T-helper 2 cell (primary cell): ENCODE results near the gene TMEM141.
A peak's percentile ranks its signal among the peaks of the same experiment; 100 is the strongest.
"Not testable (repeated sequence)": the region's sequence is repeated elsewhere in the genome, so short reads cannot be mapped to it uniquely, and the experiment has no call there.

Experiments used
- DNase-seq, 5 experiments: peaks; one replicate each; pipeline versions ENCODE4 v3.0.0 to v3.0.0-alpha.2; 2012 to 2022

TMEM141 gene

GRCh38 chr9:136773386-136774044 lies 17.6 kb upstream of the TMEM141 start:
- peak in 1 of 5 experiments; percentile 27 for DNase-seq

DNA sequence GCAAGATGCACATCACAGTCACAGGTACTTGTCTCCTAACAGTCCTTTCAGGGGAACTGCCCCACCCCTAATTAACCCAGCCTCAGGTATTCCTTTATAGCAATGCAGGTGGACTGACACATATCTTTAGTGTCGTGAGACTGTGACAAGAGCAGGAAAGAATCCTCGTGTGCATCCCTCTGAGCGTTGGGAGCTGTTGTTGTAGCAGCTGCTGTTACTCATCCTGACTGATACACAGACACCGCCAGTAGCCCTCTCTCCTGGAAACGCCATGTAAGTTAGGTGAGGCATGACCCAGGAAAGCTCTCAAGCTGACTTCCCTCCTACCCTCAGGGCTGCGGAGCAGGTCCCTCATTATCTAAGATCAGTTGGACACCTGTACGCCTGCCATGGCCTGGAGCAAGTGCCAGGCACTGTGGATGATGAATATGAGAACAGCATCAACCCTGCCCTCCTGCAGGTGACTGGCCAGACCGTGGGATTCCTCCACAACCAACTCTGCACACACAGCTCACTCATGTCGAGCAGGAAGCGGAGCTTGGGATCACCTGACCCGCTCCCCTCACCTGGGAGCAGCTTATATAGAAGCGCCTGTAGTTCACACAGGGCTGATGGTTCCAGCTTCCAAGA lies 16.6 kb upstream of the TMEM141 start:
- DNase-seq: no peak

GRCh38 chr9:136775191-136775590 lies 16.0 kb upstream of the TMEM141 start:
- no peak for DNase-seq

DNA sequence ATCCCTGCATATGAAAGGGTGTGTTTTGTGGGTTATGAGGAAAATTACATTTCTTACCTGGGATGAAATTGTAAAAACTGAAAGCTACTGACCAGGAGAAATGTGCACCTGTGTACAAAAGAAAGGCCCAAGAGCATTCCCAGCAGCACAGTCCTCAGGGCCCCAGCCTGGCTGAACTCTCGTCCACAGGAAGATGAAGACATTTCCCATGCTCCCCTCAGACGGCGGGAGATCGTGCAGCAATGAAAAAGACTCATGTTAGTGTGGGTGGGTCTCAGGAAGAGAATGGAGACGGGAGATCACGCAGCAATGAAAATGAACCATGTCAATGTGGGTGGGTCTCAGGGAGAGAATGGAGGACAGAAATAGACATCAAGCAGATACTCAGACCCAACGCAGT lies 14.2 kb upstream of the TMEM141 start:
- DNase-seq: no peak

- no peak for DNase-seq
Measured at GRCh38 chr9:136777359-136777758, 13.8 kb upstream of the TMEM141 start.

- DNase-seq: no peak
Measured at GRCh38 chr9:136779808-136780207, 11.3 kb upstream of the TMEM141 start.

DNA sequence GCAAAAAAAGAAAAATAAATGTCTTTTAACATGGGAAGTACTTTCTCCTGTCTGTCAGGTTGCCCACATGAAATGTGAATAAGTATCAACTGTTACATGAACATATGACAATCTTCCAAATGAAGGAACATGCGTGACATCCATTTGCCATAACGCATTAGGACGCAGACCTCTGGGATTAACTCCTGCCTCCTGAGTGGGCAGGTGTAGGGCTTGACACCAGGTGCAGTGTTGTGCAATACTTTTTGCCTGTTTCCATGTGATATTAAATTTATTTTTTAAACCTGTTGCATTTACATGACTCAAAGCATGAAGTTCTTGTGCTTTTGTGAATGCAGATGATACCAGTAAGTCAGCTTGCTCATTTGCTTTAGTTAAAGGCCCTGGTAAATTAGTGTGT lies 8.7 kb upstream of the TMEM141 start:
- no peak for DNase-seq

GRCh38 chr9:136784249-136784996 lies 6.7 kb upstream of the TMEM141 start:
- DNase-seq: no peak

DNA sequence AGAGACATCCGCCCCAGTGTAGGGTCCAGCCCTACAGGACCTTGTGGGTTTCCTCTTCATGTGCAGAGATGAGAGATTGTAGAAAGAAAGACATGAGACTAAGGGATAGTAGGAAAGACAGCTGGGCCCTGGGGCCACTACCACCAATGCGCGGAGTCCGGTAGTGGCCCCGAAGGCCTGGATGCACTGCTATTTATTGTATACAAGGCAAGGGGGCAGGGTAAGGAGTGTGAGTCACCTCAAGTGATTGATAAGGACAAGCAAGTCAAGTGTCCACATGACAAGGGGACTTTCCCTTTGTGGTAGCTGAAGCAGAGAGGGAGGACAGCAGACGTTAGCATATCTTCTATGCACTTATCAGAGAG lies 6.2 kb upstream of the TMEM141 start:
- DNase-seq: peak in 2 of 5 experiments; percentile 33 to 88

GRCh38 chr9:136785565-136786355 lies 5.4 kb upstream of the TMEM141 start:
- DNase-seq: not testable (repeated sequence)

DNA sequence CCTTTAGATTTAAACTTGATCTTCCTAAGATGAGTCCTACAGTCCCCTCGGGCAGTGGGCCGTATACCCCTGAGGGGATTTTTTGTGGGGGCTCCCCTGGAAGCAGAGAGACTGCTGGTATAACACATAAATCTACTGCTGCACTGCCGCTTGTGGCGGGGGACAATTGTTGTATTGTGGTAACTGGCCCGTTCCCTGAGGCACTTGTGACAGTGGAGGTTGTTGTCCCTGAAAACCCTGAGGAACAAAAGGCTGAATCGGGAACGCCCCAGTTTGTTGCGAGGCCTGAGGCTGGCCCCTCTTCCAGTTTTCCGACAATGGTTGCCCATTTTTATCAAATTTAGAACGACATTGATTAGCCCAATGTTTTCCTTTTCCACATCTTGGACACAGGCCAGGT lies 4.7 kb upstream of the TMEM141 start:
- no peak for DNase-seq

GRCh38 chr9:136786983-136787382 lies 4.2 kb upstream of the TMEM141 start:
- DNase-seq: not testable (repeated sequence)

- DNase-seq: peak in 4 of 5 experiments; percentile 42 to 72 (median 56)
Measured at GRCh38 chr9:136787690-136788400, 3.3 kb upstream of the TMEM141 start.

DNA sequence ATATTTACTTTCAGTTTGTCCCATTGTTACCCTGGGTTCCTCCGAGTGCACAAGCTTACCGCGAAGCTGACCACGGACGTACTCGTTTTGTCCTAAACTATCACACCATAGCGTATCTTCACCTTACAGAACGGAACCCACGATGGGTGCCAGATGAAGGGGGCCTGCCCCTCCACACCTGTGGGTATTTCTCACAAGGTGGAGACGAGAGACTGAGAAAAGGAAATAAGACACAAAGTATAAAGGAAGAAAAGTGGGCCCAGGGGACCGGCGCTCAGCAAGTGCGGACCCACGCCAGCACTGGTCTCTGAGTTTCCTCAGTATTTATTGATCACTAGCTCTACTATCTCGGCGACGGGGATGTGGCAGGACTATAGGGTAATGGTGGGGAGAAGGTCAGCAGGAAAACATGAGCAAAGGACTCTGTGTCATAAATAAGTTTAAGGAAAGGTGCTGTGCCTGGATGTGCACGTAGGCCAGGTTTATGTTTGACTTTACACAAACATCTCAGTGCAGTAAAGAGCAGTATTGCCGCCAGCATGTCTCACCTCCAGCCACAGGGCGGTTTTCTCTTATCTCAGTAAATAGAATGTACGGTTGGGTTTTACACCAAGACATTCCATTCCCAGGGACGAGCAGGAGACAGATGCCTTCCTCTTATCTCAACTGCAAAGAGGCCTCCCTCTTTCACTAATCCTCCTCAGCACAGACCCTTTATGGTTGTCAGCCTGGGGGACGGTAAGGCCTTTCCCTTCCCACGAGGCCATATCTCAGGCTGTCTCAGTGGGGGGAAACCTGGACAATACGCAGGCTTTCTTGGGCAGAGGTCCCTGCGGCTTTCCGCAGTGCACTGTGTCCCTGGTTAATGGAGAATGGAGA lies 2.3 kb upstream of the TMEM141 start:
- not testable (repeated sequence) for DNase-seq

- no peak for DNase-seq
Measured at GRCh38 chr9:136789523-136789937, 1.6 kb upstream of the TMEM141 start.

DNA sequence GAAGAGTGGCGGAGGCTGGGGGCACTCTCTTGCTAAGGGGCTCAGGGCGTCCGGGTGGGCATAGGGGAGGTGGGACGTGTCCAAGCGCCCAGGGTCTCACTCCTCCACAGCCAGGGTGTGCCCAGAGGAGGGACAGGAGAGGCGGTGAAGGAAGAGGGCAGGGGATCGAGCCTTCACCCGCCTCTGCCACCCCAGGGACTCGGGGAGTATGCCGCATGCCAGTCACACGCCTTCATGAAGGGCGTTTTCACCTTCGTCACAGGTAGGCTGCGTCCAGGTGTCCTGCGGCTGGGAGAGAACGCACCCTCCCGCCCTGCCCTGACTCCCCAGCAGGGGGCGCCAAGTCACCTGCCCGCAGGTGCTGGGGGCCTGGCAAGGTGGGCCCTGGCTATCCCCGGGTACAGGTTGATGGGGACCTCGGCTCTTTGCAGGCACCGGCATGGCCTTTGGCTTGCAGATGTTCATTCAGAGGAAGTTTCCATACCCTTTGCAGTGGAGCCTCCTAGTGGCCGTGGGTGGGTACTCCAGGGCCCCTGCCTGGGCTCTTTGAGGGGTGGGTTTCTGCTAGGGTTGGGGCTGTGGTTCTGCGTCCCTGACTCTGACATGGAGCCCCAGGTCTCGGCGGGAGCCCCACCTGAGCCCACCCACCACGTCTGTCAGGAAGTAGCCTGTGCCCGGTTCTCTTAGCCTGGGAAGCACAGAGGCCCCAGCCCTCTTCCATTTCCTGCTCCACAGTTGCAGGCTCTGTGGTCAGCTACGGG lies 552 bp downstream of the TMEM141 start:
- peak; percentile 36 to 70 (median 61) for DNase-seq

DNA sequence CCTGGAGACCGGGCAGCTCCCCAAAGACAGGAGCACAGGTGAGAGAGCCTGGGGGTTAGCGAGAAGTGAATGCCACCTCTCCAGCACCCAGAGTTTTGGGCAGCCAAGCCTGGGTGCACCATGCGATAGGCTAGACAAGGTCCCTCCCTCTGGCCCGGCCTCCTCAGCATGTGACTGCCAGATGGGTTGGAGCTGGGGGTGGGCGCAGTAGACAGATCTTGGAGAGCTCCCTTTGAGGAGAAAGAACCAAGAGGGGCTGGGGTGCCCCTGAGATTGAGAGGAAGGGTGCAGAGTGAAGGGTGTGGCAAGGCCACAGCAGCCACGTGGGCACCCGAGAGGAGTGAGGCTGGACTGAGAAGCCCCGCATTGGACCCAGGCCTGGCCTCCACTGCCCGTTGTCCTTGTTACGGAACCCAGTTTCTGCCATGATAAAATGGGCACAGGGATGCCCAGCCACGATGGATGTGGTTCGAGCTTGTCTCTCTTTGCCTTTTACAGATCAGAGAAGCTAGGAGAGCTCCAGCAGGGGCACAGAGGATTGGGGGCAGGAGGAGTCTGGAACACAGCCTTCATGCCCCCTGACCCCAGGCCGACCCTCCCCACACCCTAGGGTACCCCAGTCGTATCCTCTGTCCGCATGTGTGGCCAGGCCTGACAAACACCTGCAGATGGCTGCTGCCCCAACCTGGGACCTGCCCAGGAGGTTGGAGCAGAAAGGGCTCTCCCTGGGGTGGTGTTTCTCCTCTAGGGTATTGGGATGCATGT lies 1.4 kb downstream of the TMEM141 start:
- no peak for DNase-seq

DNA sequence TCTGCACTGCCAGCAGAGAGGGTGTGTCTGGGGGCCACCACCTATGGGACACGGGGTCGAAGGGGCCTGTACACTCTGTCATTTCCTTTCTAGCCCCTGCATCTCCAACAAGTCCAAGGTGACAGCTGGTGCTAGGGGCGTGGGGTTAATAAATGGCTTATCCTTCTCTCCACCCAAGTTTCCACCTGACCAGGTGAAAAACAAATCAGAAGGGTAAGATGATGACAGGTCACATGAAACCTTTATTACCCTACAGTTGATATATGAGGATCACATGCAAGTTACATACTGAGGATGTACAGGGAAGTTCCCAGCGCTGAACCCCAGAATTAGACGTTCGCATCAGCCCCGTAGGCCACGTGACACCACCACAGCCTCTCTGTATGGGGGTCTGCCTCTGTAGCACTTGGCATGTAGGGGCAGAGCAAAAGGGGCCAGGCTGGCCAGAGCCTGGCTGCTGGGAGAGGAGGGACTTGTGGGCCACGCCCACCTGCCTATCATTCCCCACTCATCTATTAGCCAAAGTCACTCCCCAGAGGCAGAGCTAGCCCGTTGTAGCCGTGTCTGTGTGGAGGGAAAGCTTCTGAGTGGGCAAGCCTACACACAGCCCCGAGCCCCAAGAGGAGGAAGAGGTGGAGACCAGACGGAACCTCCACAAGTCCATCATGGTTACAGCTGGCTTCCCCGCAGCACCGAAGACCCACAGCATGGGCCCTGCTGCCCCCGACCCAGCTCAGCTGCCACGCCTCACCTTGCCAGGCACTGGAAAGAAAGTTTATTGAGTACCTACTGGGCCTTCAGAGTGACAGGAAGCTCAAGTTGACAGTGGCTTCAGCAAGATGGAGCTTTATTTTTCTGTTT lies 2.2 kb downstream of the TMEM141 start:
- no peak for DNase-seq
